Lower leg skin (tissue), 4 donors: ENCODE results near the gene RNF43. TPM values are rescaled to one million over a fixed set of nuclear protein-coding genes. Genes with fewer than 3 reads are reported as not detected.

Source experiments
- DNase-seq, 2 donors: peaks; one replicate each; pipeline ENCODE4 v3.0.0-alpha.2; 2019; ENCODE audit warnings: low spot score in 2 of 2
- H3K4me3 ChIP-seq: fragments of 200-600 bp; sonication (generic); 2 replicates; pipeline ENCODE4 v1.5.1; 2017; ENCODE audit warnings: mild to moderate bottlenecking, low read depth; ENCODE audit not compliant: poor library complexity, severe bottlenecking
- CTCF ChIP-seq, 3 donors: fragments of 450-650 bp; IDR thresholded peaks; one replicate each; pipeline ENCODE4 v1.5.1; 2016; ENCODE audit warnings: antibody characterized with exemption in 3 of 3, mild to moderate bottlenecking in 3 of 3, moderate library complexity in 2 of 3
- POLR2A ChIP-seq, 2 donors: fragments of 450-650 bp; IDR thresholded peaks; one replicate each; pipeline ENCODE4 v1.6.1; 2016 to 2017; ENCODE audit warnings: antibody characterized with exemption in 2 of 2, mild to moderate bottlenecking in 1 of 2, moderate library complexity in 1 of 2
- WGBS, 2 donors: methylation state at CpG; one replicate each; pipeline ENCODE4 v1.1.5; 2018; 5-methylcytosine and 5-hydroxymethylcytosine counted together
- intact Hi-C: fragments of 100-400 bp; cut with DNase I; formaldehyde crosslinking; loops from one replicate; pipeline ENCODE4 v1.15.0; 2023; ENCODE audit warnings: low total_unique reads
- total RNA-seq, 4 donors: library from RNA; depleted of rRNA; stranded (reverse); fragments of >200 nt; gene quantifications; one replicate each; pipeline ENCODE4 v1.1.0, GENCODE V29; 2016

Gene RNF43
- total RNA-seq, 4 donors from 2014 or later, result 11.0 to 20.0 (median 18.4) TPM

- no peak for DNase-seq
- H3K4me3 ChIP-seq, result no peak overlapping the region
- no peak for TF ChIP-seq CTCF (IDR thresholded peaks at IDR 0.05)
- no peak for TF ChIP-seq POLR2A (IDR thresholded peaks at IDR 0.05)
- 41 to 44% methylated on average over 3 of the region's 3 CpGs for WGBS, 2 donors
- intact Hi-C loops, result no loop called here
Measured at GRCh38 chr17:58412961-58413586, 4.3 kb downstream of the RNF43 start.

DNA sequence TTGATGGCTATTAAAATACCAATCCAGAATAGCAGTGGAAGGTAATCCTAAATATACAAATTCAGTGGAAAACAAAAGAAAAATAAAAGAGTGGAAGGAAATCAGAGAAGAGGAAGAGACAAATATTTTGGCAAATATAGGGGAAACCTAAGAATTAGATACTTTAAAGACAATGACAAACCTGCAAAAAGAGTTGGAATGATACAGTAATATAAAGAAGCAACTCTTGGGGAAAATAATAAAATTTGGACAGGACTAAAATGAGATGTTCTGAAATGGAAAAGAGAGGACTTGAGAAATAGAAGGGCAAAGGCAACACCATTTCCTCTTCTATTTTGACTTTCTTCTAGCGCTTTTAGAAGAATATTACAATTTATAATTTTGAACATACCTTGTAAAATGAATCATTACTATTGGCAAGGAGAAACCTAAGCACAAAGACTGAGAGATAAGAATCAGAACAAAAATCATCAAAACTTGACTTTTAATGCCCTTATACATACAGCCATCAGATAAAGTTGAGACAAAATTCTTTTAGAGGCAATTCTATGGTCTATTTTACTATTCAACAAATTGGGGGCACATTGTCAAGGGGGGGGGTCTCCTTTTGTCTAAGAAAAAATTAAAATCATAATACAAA lies 5.2 kb downstream of the RNF43 start:
- H3K4me3 ChIP-seq, result no peak overlapping the region
- TF ChIP-seq POLR2A (IDR thresholded peaks at IDR 0.05), result no peak
- no peak for TF ChIP-seq CTCF (IDR thresholded peaks at IDR 0.05)
- intact Hi-C loops, result no loop called here
- no peak for DNase-seq
- 68 to 80% methylated on average over 1 of the region's 1 CpG for WGBS, 2 donors

DNA sequence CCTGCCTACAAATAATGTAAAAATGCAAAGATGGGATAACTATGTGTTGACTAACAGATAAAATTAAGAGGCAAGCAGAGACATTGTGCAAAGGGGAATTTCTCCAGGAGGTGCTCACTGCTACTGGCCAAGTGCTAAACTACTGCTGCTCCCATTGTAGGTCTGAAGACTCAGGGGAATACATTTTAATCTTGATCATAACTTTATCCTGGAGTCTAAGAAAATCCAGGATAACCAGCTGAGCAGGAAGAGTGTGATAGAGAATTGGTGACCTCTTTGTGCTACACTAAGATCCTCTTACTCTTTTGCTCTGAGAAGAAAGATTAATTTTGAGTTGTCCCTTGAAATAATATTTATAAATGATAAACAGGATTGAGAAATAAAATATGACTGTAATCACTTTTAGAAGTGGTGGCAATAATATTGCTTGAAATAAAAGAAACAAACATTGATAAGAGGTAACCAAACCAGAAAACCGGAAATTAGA lies 5.9 kb downstream of the RNF43 start:
- intact Hi-C loops, result no loop called here
- TF ChIP-seq POLR2A (IDR thresholded peaks at IDR 0.05) (no peak), CTCF (IDR thresholded peaks at IDR 0.05) (no peak)
- WGBS, 2 donors, result 46 to 51% methylated on average over 1 of the region's 1 CpG
- no peak for DNase-seq
- no peak overlapping the region for H3K4me3 ChIP-seq

DNA sequence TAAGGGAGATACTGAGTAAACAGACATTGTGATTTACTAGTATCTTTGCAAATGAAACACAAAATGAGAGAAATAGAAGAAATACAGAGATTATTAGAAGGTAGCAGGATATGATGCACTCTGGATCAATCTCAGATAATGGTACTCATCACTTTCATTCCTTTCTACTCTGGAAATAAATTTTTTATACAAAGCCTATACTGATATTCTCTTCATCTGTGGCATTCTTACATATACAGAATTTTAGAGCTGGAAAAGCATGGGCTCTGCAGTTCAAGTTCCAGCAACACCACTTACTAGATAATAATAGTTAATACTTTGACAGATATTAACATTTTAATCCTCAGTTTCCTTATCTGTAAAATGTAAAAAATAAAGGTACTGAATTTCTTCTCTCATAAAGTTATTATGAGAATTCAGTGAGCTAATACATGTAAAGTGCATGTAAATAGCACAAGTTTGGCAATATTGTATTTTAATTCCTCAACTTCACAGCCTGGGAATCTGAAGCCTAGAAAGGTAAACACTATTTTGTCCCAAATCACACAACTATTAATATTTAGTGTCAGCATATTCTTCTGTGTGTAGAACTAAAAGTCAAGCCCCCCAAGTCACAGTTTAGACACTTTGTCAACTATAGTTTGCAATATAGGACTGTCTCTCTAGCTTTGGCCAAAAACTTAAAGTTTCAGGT lies 6.5 kb downstream of the RNF43 start:
- DNase-seq, result no peak
- H3K4me3 ChIP-seq, result no peak overlapping the region
- intact Hi-C loops, result no loop called here
- no peak for TF ChIP-seq POLR2A (IDR thresholded peaks at IDR 0.05)
- TF ChIP-seq CTCF (IDR thresholded peaks at IDR 0.05), result no peak

GRCh38 chr17:58409432-58409831 lies 7.9 kb downstream of the RNF43 start:
- no peak for TF ChIP-seq CTCF (IDR thresholded peaks at IDR 0.05)
- TF ChIP-seq POLR2A (IDR thresholded peaks at IDR 0.05), result no peak
- DNase-seq, result no peak
- intact Hi-C loops, result no loop called here
- WGBS, 2 donors, result 78% methylated on average over 5 of the region's 5 CpGs
- no peak overlapping the region for H3K4me3 ChIP-seq
